Thyroid gland (tissue), 4 donors: ENCODE results near the gene SOD2.

ENCODE experiments used
- POLR2A ChIP-seq, 2 donors: fragments of 450-650 bp; IDR thresholded peaks; one replicate each; pipeline ENCODE4 v1.6.1; 2017; ENCODE audit warnings: antibody characterized with exemption in 2 of 2, mild to moderate bottlenecking in 2 of 2, moderate library complexity in 1 of 2
- TF ChIP-seq, protein P1 (sequence below), 6 experiments: fragments of 200-600 bp in 3 of 6; fragments of 450-650 bp in 3 of 6; sonication (generic) in 3 of 6; IDR thresholded peaks; one replicate each; pipeline ENCODE4 v1.5.1; 2016 to 2019; ENCODE audit warnings: antibody characterized with exemption in 6 of 6, mild to moderate bottlenecking in 2 of 6, inconsistent platforms in 1 of 6, moderate library complexity in 1 of 6

GRCh38 chr6:159686703-159687102, 6.3 kb downstream of the SOD2 start:
- TF ChIP-seq, protein P1, sequence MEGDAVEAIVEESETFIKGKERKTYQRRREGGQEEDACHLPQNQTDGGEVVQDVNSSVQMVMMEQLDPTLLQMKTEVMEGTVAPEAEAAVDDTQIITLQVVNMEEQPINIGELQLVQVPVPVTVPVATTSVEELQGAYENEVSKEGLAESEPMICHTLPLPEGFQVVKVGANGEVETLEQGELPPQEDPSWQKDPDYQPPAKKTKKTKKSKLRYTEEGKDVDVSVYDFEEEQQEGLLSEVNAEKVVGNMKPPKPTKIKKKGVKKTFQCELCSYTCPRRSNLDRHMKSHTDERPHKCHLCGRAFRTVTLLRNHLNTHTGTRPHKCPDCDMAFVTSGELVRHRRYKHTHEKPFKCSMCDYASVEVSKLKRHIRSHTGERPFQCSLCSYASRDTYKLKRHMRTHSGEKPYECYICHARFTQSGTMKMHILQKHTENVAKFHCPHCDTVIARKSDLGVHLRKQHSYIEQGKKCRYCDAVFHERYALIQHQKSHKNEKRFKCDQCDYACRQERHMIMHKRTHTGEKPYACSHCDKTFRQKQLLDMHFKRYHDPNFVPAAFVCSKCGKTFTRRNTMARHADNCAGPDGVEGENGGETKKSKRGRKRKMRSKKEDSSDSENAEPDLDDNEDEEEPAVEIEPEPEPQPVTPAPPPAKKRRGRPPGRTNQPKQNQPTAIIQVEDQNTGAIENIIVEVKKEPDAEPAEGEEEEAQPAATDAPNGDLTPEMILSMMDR (IDR thresholded peaks at IDR 0.05): no peak
- TF ChIP-seq POLR2A (IDR thresholded peaks at IDR 0.05): no peak
